Measurements from ENCODE around the gene MRPL21. TPM values are rescaled to one million over a fixed set of nuclear protein-coding genes. Genes with fewer than 3 reads are reported as not detected.
"Not testable (repeated sequence)": the region's sequence is repeated elsewhere in the genome, so short reads cannot be mapped to it uniquely, and the experiment has no call there.

The MRPL21 gene
- total RNA-seq, 1 donor from 2014 or later = 69.1 TPM

DNA sequence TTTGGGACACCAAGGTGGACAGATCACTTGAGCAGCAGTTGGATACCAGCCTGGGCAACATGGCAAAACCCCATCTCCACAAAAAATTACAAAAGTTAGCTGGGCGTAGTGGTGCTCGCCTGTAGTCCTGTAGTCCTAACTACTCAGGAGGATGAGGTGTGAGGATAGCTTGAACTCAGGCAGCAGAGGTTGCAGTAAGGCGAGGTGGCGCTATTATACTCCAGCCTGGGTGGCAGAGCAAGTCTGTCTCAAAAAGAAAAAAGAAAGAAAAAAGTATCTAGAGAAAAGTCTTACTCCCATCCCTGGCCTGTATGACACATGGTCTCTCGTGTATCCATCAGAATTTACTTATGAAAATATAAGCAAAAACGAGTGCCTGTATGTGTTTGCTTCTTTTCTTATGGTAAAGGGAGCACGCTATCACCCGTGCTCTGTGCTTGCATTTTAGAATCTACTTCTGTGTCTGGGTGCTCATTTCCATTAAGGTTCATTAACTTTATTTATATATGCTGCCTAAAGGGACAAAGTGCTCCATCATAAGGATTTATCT is 46.5 kb downstream of the MRPL21 start:
- H3K36me3 Mint-ChIP-seq (ENCODE audit: low read depth, unreplicated experiment) = no peaks in the 10 kb centered on the region
- Histone ChIP-seq H3K36me3 (ENCODE audit: insufficient read depth, low read length) (no peaks in the 10 kb centered on the region), H3K27ac (ENCODE audit: low read depth, low read length) (no peak overlapping the region), H3K9me3 (ENCODE audit: insufficient read depth, low read depth, low read length) (peaks cover 2% of the 10 kb centered on the region), H3K4me1 (ENCODE audit: insufficient read depth, low read length) (no peaks in the 10 kb centered on the region), H3K4me3 (ENCODE audit: insufficient read depth, low read depth, low read length) (no peak overlapping the region), H3K9ac (ENCODE audit: low read length) (no peak overlapping the region), H4K20me1 (ENCODE audit: insufficient read depth, low read length) (no peaks in the 10 kb centered on the region), H2AFZ (ENCODE audit: low read depth, low read length) (no peak overlapping the region), H3K79me2 (ENCODE audit: insufficient read depth, low read length) (no peaks in the 10 kb centered on the region), H3K27me3 (ENCODE audit: insufficient read depth, low read length) (peaks cover 19% of the 10 kb centered on the region), H3K4me2 (ENCODE audit: low read length) (no peak overlapping the region)
- no peak for FAIRE-seq
- DNase-seq (ENCODE audit: low read depth) = no peak
- H3K9me3 Mint-ChIP-seq (ENCODE audit: unreplicated experiment) = peaks cover 3% of the 10 kb centered on the region
- H3K27ac Mint-ChIP-seq (ENCODE audit: unreplicated experiment) = no peak overlapping the region
- H3K27me3 Mint-ChIP-seq (ENCODE audit: low read depth, unreplicated experiment) = peaks cover 20% of the 10 kb centered on the region
- no peak overlapping the region for H3K4me3 Mint-ChIP-seq (ENCODE audit: unreplicated experiment)
- no peak for TF ChIP-seq EZH2 (IDR thresholded peaks at IDR 0.05; ENCODE audit: insufficient read depth, low read length)
- TF ChIP-seq, protein P1, sequence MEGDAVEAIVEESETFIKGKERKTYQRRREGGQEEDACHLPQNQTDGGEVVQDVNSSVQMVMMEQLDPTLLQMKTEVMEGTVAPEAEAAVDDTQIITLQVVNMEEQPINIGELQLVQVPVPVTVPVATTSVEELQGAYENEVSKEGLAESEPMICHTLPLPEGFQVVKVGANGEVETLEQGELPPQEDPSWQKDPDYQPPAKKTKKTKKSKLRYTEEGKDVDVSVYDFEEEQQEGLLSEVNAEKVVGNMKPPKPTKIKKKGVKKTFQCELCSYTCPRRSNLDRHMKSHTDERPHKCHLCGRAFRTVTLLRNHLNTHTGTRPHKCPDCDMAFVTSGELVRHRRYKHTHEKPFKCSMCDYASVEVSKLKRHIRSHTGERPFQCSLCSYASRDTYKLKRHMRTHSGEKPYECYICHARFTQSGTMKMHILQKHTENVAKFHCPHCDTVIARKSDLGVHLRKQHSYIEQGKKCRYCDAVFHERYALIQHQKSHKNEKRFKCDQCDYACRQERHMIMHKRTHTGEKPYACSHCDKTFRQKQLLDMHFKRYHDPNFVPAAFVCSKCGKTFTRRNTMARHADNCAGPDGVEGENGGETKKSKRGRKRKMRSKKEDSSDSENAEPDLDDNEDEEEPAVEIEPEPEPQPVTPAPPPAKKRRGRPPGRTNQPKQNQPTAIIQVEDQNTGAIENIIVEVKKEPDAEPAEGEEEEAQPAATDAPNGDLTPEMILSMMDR (IDR thresholded peaks at IDR 0.05; ENCODE audit: insufficient read depth, low read depth, low read length) = no peak
- no peaks in the 10 kb centered on the region for H3K4me1 Mint-ChIP-seq (ENCODE audit: low read depth, unreplicated experiment)

DNA sequence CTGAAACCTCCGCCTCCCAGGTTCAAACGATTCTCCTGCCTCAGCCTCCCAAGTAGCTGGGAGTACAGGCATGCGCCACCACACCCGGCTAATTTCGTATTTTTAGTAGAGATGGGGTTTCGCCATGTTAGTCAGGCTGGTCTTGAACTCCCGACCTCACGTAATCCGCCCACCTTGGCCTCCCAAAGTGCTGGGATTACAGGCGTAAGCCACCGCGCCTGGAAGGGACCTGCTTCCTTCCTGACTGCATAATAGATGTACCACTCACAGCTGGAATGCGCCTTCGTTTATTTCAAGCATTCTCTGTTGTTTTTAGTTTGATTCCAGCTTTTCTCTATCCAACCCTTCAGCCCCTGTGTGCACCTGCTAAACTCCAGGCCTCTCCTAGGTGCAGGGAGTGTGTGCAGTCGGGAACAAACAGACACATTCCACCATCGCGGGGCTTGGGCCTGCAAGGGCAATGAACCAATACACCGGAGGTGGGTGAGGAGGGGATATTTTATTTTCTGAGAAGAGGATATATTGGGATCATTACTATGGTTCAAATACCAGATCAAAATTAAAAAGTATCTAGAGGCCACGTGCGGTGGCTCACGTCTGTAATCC is 47.1 kb downstream of the MRPL21 start:
- H3K27ac Mint-ChIP-seq (ENCODE audit: unreplicated experiment); H3K9me3 ChIP-seq (ENCODE audit: insufficient read depth, low read depth, low read length); H3K9me3 Mint-ChIP-seq (ENCODE audit: unreplicated experiment); H2AFZ ChIP-seq (ENCODE audit: low read depth, low read length); H3K36me3 Mint-ChIP-seq (ENCODE audit: low read depth, unreplicated experiment); H3K9ac ChIP-seq (ENCODE audit: low read length); H3K4me1 ChIP-seq (ENCODE audit: insufficient read depth, low read length); H3K4me1 Mint-ChIP-seq (ENCODE audit: low read depth, unreplicated experiment); DNase-seq (ENCODE audit: low read depth); H3K79me2 ChIP-seq (ENCODE audit: insufficient read depth, low read length); H3K27ac ChIP-seq (ENCODE audit: low read depth, low read length); H3K4me3 ChIP-seq (ENCODE audit: insufficient read depth, low read depth, low read length); H3K4me2 ChIP-seq (ENCODE audit: low read length); H3K36me3 ChIP-seq (ENCODE audit: insufficient read depth, low read length); H3K4me3 Mint-ChIP-seq (ENCODE audit: unreplicated experiment); FAIRE-seq; H4K20me1 ChIP-seq (ENCODE audit: insufficient read depth, low read length): not testable (repeated sequence)
- peaks cover 19% of the 10 kb centered on the region for H3K27me3 ChIP-seq (ENCODE audit: insufficient read depth, low read length)
- H3K27me3 Mint-ChIP-seq (ENCODE audit: low read depth, unreplicated experiment) = peaks cover 25% of the 10 kb centered on the region

DNA sequence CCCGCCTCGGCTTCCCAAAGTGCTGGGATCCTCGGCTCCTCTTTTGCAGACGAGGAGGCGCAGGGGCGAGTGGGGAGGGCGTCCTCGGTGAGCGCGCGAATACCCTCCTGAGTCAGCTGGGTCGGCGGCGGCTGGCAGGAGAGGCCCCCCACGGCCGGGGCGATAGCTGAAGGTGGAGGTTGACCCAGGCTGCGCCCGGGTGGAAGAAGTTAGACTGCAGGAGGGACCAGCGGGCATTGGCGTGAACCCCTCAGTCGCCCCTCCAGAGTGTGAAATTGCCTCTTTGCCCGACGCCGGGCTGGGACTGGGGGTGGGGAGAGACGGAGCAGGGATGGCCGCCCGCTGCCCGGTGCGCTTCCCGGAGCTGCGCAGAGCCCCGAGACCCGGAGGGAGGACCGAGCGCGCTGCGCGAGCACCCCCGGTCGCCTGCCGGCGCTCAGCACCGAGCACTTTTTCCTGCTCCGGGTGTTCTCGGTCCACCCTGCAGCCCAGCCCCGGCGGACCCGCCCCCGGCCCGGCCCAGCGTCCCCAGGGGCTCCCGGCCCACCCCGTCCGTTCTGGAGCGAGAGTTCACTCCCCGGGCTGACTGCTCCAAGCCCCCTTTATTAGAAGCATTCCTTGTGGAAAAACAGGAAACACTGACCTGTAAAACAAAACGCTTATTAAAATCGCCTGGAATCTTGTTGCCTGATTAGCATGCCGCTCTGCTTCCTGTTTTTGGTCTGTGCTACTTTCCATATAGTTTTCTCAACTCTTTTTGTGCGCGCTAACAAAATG is 48.2 kb downstream of the MRPL21 start:
- H3K4me1 ChIP-seq (ENCODE audit: insufficient read depth, low read length) = no peaks in the 10 kb centered on the region
- no peaks in the 10 kb centered on the region for H3K36me3 ChIP-seq (ENCODE audit: insufficient read depth, low read length)
- H3K9me3 ChIP-seq (ENCODE audit: insufficient read depth, low read depth, low read length) = peaks cover 2% of the 10 kb centered on the region
- peak overlapping the region; percentile 80 for H2AFZ ChIP-seq (ENCODE audit: low read depth, low read length)
- TF ChIP-seq, protein P1 (IDR thresholded peaks at IDR 0.05; ENCODE audit: insufficient read depth, low read depth, low read length) = no peak
- TF ChIP-seq EZH2 (IDR thresholded peaks at IDR 0.05; ENCODE audit: insufficient read depth, low read length) = no peak
- FAIRE-seq (no peak), DNase-seq (ENCODE audit: low read depth) (peak; percentile 37)
- peak overlapping the region; percentile 52 for H3K4me3 ChIP-seq (ENCODE audit: insufficient read depth, low read depth, low read length)
- no peaks in the 10 kb centered on the region for H3K79me2 ChIP-seq (ENCODE audit: insufficient read depth, low read length)
- no peaks in the 10 kb centered on the region for H4K20me1 ChIP-seq (ENCODE audit: insufficient read depth, low read length)
- Mint-ChIP-seq H3K9me3 (ENCODE audit: unreplicated experiment) (peaks cover 4% of the 10 kb centered on the region), H3K27ac (ENCODE audit: unreplicated experiment) (no peak overlapping the region), H3K27me3 (ENCODE audit: low read depth, unreplicated experiment) (peaks cover 32% of the 10 kb centered on the region), H3K4me3 (ENCODE audit: unreplicated experiment) (peak overlapping the region; percentile 15), H3K36me3 (ENCODE audit: low read depth, unreplicated experiment) (no peaks in the 10 kb centered on the region), H3K4me1 (ENCODE audit: low read depth, unreplicated experiment) (no peaks in the 10 kb centered on the region)
- H3K4me2 ChIP-seq (ENCODE audit: low read length) = peak overlapping the region; percentile 84
- no peak overlapping the region for H3K27ac ChIP-seq (ENCODE audit: low read depth, low read length)
- peaks cover 21% of the 10 kb centered on the region for H3K27me3 ChIP-seq (ENCODE audit: insufficient read depth, low read length)
- peak overlapping the region; percentile 14 for H3K9ac ChIP-seq (ENCODE audit: low read length)

Measured in astrocyte (in vitro differentiated cells and primary cell).